ENCODE data around the gene BCAS2.
"Not testable (repeated sequence)": the region's sequence is repeated elsewhere in the genome, so short reads cannot be mapped to it uniquely, and the experiment has no call there.

Gene BCAS2

DNA sequence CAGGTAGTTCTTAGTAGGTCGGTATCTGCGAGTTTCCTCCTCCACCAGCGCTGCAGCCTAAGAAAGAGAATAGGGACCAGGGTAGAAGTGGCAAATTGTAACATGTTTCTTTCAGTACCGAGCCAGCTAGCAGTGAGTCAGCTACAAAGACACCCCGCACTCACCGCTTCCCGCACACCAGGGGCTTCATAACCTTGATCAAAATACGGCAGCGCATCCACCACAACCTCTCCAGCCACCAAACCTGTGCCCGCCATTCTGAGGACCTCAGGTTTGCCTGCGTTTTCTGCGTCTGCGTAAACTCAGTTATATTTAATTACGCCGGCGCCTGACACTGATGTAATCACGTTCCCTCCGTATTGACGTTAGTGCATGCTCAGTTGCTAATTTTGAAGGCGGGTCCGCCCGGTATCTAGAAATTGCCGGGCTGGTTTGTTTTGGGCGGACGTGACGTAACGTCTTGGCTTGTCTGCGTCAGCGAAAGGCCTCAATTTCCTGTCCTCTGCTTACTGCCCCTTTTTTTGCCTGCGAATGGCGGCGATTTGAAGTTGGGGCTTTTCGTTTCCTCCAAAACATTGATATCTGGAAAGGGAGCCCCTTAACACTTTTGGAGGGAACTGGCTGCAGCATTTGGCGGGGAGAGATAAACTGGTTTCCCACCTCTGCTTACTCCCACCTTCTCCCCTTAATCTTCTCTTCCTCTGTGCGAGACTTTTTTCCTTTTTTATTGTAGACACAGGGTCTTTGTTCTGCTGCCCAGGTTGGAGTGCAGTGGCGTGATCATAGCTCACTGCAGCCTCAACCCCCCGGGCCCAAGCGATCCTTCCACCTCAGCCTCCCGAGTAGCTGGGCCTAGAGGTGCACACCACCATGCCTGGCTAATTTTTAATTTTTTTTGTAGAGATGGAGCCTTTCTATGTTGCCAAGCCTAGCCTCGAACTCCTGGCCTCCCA is at the start of gene BCAS2:
BCAS2 (minus strand) TSS at position 281 of the 953 bp plus-strand sequence; CDS start at position 257, 24 bp downstream.
- DNase-seq (ENCODE audit: low spot score) (peak; percentile 94), FAIRE-seq (peak; percentile 96)

DNA sequence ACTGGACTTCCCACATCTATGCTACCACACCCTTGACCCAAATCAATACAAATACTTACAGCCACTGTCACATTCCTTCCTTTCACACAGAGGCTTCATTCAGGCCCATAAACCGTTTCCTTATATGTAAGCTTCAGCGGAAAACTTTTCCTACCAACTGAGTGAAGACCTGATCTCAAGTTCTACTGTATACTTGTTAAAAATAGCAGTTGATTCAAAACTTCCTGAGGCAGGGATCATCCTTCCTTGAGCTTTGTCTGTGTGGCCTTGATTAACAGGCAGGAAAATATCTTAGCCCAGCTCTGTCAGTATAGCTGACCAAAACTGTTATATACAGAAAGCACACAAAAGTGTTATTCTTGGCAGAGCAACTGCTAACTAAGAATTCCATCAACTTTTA is 45.7 kb upstream of the BCAS2 start:
- no peak for DNase-seq (ENCODE audit: low spot score)
- FAIRE-seq: no peak

DNA sequence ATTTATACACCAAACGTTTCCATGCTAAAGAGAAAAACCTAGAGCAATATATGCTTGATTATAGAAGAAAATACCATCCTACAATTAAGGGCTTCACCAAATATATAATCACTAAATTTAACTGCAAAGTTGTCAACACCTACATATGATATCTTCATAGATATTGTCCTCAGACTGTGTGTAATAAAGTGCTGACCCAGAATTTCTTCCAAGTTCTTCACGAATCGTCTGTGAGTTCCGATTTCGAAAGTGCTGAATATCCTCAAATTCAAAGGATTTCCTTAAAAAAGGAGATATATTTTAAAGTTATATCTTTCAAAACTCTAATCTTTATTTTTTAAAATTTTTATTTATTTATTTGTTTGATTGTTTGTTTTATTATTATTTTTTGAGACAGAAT is 41.9 kb upstream of the BCAS2 start:
- FAIRE-seq (no peak), DNase-seq (ENCODE audit: low spot score) (no peak)

DNA sequence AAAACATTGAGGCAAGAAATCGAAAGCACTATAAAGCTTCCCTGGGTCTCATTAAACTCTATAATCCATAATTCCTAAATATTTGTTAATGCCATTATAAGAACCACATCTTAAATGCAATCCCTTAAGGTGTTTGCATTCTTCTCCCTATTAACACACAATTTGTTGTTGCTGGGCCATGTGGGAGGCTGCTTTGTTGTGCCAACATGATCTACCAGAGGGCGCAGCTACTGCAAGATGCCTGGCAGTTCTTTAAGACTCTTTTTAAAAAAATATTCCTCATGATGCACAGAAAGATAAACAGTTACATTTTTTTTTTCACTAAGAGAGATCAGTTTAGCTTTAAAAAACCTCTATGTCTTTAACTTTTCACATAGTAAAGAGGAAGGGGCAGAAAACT is 39.0 kb upstream of the BCAS2 start:
- FAIRE-seq (no peak), DNase-seq (ENCODE audit: low spot score) (no peak)

DNA sequence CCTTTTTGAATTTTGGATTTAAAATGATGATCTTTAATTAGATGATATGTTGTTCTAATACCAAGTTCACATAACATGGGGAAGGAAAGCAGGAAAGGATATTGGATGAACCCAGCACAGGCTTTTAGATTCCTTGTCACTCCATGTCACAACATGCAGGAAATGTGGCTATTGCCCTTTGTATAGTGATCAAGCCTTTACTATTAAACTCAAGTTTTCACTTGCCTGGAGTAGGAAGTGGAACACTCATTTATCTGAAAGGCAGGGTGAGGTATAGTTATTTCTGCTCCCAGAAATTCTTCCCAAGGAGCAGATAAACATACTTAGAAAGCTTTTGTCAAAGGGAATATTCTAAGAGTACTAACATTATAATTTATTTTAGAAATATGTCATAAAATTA is 37.2 kb upstream of the BCAS2 start:
- no peak for FAIRE-seq

DNA sequence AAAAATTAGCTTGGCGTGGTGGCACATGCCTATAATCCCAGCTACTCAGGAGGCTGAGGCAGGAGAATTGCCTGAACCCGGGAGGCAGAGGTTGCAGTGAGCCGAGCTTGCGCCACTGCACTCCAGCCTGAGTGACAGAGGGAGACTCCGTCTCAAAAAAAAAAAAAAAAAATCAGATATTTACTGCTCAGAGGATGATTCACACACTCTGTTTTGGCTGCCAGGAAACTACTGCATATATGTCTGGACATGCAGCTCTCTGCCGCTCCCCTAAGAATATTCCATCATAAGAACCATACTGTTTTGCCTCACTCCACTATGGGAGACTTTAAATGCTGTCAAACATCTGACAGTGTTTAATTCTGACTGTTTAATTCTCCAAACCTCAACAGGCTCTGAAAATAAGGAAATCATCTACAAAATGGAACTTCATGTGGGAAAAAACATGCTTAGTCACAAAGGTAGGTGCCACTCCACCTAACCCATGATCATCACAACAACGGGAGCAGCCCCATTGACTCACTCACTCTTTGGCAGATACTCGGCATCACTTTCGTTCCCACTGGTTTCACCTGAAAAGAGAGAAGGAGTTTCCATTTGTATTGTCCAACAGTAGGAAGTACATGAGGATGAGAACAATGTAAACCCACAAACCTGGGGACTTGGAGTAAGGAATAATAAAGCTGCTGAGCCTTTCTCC is 29.3 kb upstream of the BCAS2 start:
- FAIRE-seq (no peak), DNase-seq (ENCODE audit: low spot score) (no peak)

More for the DNA sequence above, 37.2 kb upstream of the BCAS2 start:
- no peak for DNase-seq (ENCODE audit: low spot score)

DNA sequence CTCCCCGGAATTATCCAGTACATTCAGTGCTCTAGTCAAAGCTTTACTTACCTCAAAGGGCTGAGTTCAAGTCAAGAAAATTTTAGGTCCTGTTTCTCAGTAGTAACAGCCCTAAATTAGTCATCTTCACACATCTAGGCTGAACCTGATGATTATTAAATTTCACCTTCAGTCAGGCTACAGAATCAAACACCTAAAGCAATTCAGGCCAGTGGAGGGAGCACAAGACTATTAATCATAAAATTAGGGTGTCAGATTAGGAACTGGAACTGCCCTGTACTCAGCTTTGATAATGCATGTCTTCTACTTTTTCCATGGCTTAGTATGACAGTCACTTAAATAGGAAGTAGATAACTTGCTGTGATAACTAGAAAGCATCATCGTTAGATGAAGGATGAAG is 28.4 kb upstream of the BCAS2 start:
- DNase-seq (ENCODE audit: low spot score) (no peak), FAIRE-seq (no peak)

DNA sequence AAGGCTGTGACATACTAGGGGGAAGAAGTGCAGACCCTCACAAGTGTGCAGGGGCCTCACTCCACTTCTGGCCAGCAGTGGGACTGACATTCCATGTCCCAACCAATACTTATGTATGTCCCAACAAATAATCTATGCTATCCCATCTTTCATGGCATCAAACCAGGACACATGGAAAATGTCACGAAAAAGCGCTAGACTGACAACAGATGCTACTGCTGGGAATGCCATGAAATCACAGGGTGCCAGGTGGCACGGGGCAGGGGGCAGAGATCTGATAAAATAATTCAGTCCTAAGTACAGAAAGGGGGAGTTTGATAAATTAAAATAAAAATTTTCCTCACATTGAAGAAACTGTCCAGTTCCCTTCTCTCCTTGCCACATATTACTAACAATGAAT is 27.6 kb upstream of the BCAS2 start:
- FAIRE-seq: no peak
- no peak for DNase-seq (ENCODE audit: low spot score)

DNA sequence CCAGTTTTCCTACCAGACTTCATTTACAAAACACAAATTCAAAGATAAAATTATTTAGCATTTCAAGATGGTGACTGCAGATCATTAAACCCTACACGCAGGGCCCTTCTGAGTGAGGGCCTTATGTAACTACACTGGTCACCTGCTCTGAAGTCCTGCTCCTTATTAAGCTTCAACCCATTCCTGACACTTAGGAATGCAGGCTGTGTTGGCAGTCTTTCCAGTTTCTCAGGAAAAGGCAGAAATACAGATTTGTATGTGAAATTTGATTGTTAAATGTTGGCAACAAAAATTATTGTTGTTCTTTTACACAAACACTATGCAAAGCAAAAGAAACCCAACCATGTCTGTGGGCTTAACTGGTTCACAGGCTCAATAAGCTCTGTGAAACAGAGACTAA is 25.8 kb upstream of the BCAS2 start:
- no peak for FAIRE-seq

DNA sequence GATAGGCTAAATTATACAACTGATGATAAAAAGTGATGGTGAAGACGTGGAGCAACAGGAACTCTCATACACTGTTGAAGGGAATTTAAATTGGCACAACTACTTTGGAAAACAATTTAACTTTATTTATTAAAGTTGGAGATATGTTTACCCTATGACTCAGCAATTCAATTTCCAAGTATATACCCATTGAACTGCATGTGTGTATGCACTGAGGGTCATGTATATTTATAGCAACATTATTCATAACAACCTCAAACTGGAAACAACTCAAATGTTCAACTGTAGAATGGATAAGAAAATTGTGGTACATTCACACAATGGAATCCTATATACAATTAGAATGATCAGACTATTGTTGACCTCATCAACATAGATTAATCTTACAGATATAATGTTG is 16.5 kb upstream of the BCAS2 start:
- FAIRE-seq: no peak
- DNase-seq (ENCODE audit: low spot score): no peak

More for the DNA sequence above, 25.8 kb upstream of the BCAS2 start:
- no peak for DNase-seq (ENCODE audit: low spot score)

DNA sequence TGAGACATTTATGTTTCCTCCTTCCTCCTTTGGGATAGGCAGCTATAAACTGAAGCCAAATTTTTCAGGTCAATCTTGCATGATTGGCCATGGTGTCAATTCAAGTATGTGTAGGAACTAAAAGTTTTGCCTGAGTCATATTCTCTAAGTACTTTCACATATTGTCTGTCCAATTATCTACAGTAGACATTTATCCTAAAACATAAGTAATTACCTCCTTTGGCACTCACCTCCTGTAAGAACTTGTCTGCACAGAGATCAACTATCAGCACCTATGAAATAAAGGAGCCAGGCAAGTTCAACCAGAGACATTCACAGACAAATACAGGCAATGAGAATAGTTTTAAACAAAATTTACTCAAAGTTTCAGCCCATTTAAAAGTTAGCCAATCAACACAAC is 14.2 kb upstream of the BCAS2 start:
- no peak for FAIRE-seq
- DNase-seq (ENCODE audit: low spot score): no peak

DNA sequence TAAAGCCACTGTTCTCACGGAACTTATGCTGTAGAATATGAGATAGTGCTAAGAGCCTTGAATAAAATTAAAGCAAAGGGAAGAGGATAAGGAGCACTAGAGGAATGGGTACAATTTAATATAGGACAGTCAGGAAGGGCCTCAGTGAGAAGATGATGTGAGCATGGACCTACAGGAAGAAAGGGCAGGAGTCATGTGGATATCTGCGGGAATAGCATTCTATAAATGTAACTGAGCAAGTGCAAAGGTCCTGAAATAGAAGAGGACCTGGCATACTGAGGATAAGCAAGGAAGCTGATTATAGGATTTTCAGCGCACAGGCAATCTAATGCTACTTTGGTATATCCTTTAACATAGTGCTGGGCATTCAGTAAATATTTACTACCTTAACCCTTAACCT is 12.6 kb upstream of the BCAS2 start:
- FAIRE-seq (no peak), DNase-seq (ENCODE audit: low spot score) (no peak)

DNA sequence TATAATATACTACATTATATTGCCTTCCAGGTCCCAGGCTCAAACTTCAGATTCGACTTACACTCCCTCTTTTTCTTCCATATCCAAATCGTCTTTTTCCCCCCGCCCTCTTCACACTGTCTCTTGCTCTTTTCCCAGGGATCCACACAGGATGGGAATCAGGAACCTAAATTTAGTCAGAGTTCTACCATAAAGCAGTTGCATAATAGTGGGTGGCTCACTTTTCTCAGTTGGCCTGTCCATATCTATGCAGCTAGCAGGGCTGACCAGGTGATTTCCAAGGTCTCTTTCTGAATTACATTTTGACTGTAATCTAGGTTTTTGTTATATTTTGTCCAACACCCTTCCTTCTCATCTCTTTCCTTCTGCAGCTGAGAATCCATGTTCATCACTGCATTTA is 7.7 kb upstream of the BCAS2 start:
- FAIRE-seq: no peak
- DNase-seq (ENCODE audit: low spot score): no peak

DNA sequence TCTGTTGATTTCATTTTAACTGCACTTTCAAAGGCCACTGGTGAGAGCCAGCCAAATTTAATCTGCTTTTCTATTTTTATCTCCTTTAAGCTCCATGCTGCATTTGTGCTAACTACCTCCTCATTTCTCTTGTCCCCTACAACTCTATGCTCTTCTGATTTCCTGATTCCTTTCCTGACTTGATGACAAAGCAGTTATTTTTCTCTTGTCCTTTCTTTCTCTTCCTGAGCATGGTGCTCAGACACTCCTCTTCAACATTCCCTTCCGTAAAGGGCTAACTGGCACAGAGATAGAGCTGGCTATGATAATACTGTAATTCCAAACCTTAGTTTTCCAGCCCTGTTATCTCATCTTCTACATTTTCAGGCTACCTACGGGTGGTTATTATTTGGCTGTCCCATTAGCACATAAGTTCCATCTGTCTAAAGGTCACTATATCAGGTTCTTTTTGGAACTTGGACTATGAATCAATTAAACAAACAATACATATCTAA is 6.8 kb upstream of the BCAS2 start:
- no peak for FAIRE-seq
- no peak for DNase-seq (ENCODE audit: low spot score)

DNA sequence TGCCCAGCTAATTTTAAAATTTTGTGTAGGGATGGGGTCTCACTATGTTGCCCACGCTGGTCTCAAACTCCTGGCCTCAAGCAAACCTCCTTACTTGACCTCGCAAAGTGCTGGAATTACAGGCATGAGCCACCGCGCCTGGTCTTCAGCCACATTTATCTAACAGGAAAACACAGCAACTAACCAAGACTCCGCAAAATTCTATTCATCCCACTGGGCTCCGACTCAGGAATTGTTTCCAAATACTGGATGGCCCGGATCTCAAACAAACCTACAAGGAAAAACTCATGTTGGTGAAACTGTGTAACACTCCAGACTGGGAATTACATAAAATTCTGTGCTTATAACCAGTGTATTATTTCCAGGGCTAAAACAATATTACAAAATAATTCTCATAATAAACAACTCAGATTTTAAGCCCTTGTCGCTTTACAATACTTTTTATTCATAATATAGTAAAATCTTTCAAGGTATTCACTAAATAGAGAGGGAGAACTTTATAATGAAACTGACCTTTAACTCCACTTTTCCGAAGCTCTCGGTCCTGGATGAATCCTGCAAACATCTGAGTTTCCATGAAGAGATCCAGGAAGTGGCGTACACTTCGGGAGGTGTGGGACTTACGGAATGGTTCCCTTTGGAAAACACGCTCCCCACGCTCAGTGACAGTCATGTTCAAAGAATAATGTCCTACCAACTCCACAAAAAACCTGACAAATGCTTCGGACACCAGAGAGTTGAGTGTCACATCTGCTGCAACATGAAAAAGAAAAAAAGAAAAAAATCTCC is 6.0 kb upstream of the BCAS2 start:
- no peak for DNase-seq (ENCODE audit: low spot score)
- no peak for FAIRE-seq

DNA sequence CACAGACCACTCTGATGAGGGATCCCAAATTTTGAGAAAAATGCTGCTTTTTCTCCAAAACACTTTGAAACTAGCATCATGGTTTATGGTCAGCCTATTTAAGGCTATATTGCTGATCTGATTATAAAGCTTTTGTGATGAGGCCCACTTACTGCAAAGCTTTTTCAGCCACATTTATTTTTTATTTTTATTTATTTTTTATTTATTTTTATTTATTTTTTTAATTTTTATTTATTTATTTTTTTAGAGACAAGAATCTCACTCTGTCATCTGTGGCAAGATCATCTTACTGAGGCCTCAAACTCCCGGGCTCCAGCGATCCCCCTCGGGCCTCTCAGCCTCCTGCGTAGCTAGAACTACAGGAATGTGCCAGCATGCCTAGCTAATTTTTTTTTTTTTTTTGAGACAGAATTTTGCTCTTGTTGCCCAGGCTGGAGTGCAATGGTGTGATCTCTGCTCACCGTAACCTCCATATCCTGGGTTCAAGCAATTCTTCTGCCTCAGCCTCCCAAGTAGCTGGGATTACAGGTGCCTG is 5.2 kb upstream of the BCAS2 start:
- FAIRE-seq (no peak), DNase-seq (ENCODE audit: low spot score) (no peak)

DNA sequence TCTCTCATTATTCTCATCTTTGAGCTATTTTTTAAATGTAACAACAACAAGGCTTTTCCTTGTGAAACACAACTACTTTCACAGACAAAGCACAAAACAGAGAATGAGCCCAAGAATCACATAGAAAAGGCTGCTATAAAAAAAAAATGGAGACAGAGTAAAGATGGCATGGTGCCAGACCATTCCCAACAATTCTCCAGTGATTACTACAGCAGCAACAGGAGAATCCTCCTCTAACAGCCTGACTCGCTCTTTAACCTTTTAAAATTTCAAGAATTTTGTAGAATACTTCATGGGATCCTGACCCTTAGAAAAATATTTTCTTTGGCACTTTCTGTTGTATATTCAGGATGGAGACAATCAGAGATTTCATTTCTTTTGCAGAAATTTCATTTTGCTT is 3.8 kb upstream of the BCAS2 start:
- no peak for DNase-seq (ENCODE audit: low spot score)
- no peak for FAIRE-seq

DNA sequence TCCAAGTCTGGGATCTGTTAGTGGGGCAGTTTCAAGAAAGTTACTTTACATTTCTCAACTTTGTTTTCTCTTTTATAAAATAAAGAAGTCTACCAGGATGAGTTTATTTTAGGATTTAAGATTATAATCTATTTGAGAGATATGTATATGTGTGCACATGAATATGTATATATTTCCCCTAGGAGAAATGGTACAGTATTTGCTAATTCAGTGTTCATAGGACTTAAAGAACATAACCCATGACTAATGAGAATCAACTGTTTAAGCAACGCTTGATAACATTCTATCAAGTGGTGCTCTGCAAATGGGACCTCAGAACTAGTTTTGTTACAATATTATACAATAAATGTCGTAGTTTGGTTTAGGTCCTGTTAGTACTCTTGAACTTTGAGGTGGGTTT is 7.0 kb downstream of the BCAS2 start:
- no peak for DNase-seq (ENCODE audit: low spot score)
- FAIRE-seq: no peak

DNA sequence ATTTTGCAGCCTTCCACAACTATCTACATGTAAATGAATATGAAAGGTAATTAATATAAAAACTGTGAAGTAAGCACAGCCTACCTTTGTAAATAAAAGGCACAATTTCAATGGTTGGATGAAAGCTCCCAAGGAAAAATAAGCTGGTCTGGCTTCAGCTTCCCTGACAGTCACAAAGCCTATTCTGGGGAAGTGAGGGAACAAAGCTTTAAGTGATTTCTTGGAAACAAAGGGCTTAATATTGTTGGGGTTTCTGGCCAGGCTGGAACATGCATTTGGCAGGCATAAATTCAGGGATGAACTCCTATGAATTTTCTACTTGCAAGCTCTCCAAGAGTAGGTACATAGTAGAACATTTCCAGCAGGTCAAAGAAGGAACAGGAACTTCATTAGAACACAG is 17.3 kb downstream of the BCAS2 start:
- no peak for FAIRE-seq

DNA sequence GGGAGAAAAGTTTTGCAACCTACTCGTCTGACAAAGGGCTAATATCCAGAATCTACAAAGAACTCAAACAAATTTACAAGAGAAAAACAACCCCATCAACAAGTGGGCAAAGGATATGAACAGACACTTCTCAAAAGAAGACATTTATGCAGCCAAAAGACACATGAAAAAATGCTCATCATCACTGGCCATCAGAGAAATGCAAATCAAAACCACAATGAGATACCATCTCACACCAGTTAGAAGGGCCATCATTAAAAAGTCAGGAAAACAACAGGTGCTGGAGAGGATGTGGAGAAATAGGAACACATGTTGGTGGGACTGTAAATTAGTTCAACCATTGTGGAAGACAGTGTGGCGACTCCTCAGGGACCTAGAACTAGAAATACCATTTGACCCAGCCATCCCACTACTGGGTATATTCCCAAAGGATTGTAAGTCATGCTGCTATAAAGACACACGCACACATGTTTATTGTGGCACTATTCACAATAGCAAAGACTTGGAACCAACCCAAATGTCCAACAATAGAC is 18.4 kb downstream of the BCAS2 start:
- not testable (repeated sequence) for FAIRE-seq; DNase-seq (ENCODE audit: low spot score)

More for the DNA sequence above, 17.3 kb downstream of the BCAS2 start:
- DNase-seq (ENCODE audit: low spot score): no peak

DNA sequence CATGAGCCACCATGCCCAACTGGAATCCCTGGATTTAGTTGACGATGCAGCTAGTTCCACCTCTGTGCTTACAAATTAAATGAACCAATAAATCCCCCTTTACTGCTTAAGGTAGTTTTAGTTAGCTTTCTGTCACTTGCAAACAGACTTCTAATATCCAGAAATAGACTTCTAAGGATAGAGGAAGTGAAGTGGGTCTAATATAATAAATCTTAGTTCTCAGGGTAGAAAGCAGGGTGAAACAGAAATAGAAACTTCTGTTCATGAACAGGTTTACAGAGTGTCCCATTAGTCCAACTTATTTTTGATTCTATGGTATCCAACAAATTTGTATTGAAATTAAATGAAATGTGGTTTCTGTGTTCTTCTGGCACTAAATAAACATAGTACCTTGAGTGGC is 20.1 kb downstream of the BCAS2 start:
- no peak for FAIRE-seq
- DNase-seq (ENCODE audit: low spot score): no peak
